Kidney (tissue), 14 donors: ENCODE results near the gene ATP6AP2. TPM values are rescaled to one million over a fixed set of nuclear protein-coding genes. Genes with fewer than 3 reads are reported as not detected.

ENCODE experiments used
- DNase-seq, 5 donors: peaks; one replicate each; pipeline ENCODE4 v3.0.0-alpha.2; 2013 to 2020
- FAIRE-seq: peaks from 2 replicates; lab custom pipeline; 2012; peaks lifted over from hg19 to GRCh38; lab: Jason Lieb, UNC
- H3K27ac ChIP-seq, 2 donors: one replicate each; pipeline ENCODE4 v1.7.0; 2013; ENCODE audit warnings: low read depth in 2 of 2, low read length in 2 of 2, inconsistent platforms in 1 of 2
- H3K27me3 ChIP-seq: one replicate; pipeline ENCODE4 v1.7.1; 2013; ENCODE audit warnings: low read length, inconsistent platforms; ENCODE audit not compliant: control insufficient read depth, insufficient read depth
- H3K36me3 ChIP-seq, 3 donors: one replicate each; pipeline versions ENCODE4 v1.7.0 to v1.7.1; 2013; ENCODE audit warnings: low read length in 3 of 3, control low read depth in 1 of 3, inconsistent platforms in 1 of 3; ENCODE audit not compliant: insufficient read depth in 3 of 3, control insufficient read depth in 2 of 3
- H3K4me1 ChIP-seq, 3 donors: one replicate each; pipeline versions ENCODE4 v1.7.0 to v1.7.1; 2013; ENCODE audit warnings: low read length in 3 of 3, inconsistent platforms in 1 of 3, low read depth in 1 of 3; ENCODE audit not compliant: control insufficient read depth in 2 of 3, insufficient read depth in 2 of 3
- H3K4me3 ChIP-seq, 3 donors: one replicate each; pipeline versions ENCODE4 v1.7.0 to v1.8.1; 2013; ENCODE audit warnings: low read length in 3 of 3, control low read depth in 1 of 3, inconsistent platforms in 1 of 3
- H3K9ac ChIP-seq, 3 donors: one replicate each; pipeline versions ENCODE4 v1.7.0 to v1.7.1; 2013; ENCODE audit warnings: low read length in 3 of 3, control low read depth in 1 of 3, inconsistent platforms in 1 of 3
- H3K9me3 ChIP-seq, 3 donors: one replicate each; pipeline versions ENCODE4 v1.7.0 to v1.7.1; 2013; ENCODE audit warnings: low read length in 3 of 3, control low read depth in 1 of 3, inconsistent platforms in 1 of 3; ENCODE audit not compliant: control insufficient read depth in 2 of 3, insufficient read depth in 1 of 3
- intact Hi-C: fragments of 100-400 bp; cut with DNase I; formaldehyde crosslinking; loops from one replicate; pipeline ENCODE4 v1.11.1; 2022
- polyA plus RNA-seq: library from polyadenylated mRNA; stranded (reverse); fragments of 350-450 nt; fragmentation: Illumina TruSeq; extraction: RNeasy Lipid Tissue Mini Kit (QIAGEN cat#74804); gene quantifications from one replicate; pipeline ENCODE4 v1.2.3, GENCODE V29; 2014; ENCODE audit warnings: low read depth, low replicate concordance; ENCODE audit not compliant: insufficient read depth
- total RNA-seq: library from RNA; stranded (reverse); fragmentation: NEBNext Ultra II Directional; extraction: Animal tissue kit (Norgen Biotek cat#: 25700); gene quantifications from one replicate; pipeline ENCODE4 v1.2.1, GENCODE V29; 2021
- TF ChIP-seq, protein P1 (sequence below): IDR thresholded peaks from 3 replicates; pipeline ENCODE4 v1.5.1; 2012; ENCODE audit warnings: mild to moderate bottlenecking, moderate library complexity, borderline replicate concordance; ENCODE audit not compliant: insufficient read depth; ENCODE audit errors: extremely low read depth
- donor health status: control.
- donor health status: control.
- donor health status: control.
- donor health status: control.
- donor health status: control.
- donor health status: DM: yes; HTN: yes; CAD: no.
- donor health status: Normal renal cell carcinoma (clear cell type).

The ATP6AP2 gene
- total and polyA plus RNA-seq, 2 donors from 2014 or later, result 143 to 164 TPM

DNA sequence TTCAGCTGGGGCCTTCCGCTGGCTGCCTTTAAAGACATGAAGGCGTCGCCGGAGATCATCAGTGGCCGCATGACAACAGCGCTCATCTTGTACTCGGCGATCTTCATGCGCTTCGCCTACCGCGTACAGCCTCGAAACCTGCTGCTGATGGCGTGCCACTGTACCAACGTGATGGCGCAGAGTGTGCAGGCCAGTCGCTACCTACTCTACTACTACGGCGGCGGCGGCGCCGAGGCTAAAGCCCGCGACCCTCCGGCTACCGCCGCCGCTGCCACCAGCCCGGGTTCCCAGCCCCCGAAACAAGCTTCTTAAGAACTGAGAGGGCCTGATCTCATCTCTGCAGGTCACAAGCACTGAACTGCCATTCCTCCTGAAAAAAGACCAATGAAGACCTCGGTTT, 42.9 kb downstream of the ATP6AP2 start:
- Histone ChIP-seq H3K4me3 (no peak overlapping the region), H3K27ac (no peak overlapping the region), H3K9ac (no peak overlapping the region), H3K4me1 (peaks cover 0 to 4% (median 0%) of the 10 kb centered on the region in 3 donors), H3K36me3 (peaks cover 0 to 6% (median 3%) of the 10 kb centered on the region in 3 donors), H3K9me3 (no peaks in the 10 kb centered on the region), H3K27me3 (peaks cover 2% of the 10 kb centered on the region)
- no peak for DNase-seq
- FAIRE-seq, result no peak
- TF ChIP-seq, protein P1, sequence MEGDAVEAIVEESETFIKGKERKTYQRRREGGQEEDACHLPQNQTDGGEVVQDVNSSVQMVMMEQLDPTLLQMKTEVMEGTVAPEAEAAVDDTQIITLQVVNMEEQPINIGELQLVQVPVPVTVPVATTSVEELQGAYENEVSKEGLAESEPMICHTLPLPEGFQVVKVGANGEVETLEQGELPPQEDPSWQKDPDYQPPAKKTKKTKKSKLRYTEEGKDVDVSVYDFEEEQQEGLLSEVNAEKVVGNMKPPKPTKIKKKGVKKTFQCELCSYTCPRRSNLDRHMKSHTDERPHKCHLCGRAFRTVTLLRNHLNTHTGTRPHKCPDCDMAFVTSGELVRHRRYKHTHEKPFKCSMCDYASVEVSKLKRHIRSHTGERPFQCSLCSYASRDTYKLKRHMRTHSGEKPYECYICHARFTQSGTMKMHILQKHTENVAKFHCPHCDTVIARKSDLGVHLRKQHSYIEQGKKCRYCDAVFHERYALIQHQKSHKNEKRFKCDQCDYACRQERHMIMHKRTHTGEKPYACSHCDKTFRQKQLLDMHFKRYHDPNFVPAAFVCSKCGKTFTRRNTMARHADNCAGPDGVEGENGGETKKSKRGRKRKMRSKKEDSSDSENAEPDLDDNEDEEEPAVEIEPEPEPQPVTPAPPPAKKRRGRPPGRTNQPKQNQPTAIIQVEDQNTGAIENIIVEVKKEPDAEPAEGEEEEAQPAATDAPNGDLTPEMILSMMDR, result no peak
- intact Hi-C loops, result no loop called here

DNA sequence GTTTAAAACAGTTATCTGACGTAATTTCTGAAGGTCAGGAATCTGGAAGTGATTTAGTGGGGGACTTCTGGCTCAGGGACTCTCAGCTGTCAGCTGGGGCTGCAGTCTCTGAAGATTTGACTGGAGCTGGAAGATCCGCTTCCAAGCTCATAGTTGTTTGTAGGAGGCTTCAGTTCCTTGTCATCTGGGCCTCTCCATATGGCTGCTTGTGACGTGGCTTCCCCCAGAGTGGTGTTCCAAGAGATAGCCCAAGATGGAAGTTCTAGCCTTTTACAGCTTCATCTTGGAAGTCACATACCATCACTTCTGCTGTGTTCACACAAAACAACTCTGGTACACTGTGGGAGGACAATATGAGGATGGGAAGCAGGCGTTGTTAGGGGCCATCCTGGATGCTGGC, 44.5 kb downstream of the ATP6AP2 start:
- H3K9me3 ChIP-seq, result no peaks in the 10 kb centered on the region
- no peak overlapping the region for H3K4me3 ChIP-seq
- no peak for DNase-seq
- H3K9ac ChIP-seq, result no peak overlapping the region
- peaks cover 4% of the 10 kb centered on the region for H3K27me3 ChIP-seq
- peaks cover 0 to 4% (median 0%) of the 10 kb centered on the region in 3 donors for H3K4me1 ChIP-seq
- intact Hi-C loops, result no loop called here
- no peak overlapping the region for H3K27ac ChIP-seq
- FAIRE-seq, result no peak
- H3K36me3 ChIP-seq, result peaks cover 2 to 6% (median 6%) of the 10 kb centered on the region in 3 donors
- TF ChIP-seq, protein P1, result no peak

DNA sequence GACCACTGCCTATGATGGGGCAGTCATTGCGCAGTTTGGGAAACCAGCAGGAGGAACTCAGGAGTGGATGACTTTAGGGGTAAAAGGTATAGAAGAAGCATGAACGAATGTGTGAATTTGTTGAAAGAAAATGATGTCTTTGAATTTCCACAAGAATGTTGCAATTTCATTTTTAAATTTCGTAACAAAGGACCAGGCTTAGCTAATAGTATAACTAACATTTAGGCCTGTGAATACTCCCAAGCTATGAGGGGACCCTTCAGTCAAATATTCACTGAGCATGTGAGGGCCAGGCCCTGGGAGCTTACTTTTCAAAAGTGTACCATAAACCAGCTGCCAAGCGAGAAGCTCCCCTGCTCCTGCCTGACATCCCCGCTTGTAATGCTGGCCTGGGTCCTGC, 47.7 kb downstream of the ATP6AP2 start:
- no peaks in the 10 kb centered on the region for H3K4me1 ChIP-seq
- FAIRE-seq, result no peak
- TF ChIP-seq, protein P1, result no peak
- H3K9me3 ChIP-seq, result no peaks in the 10 kb centered on the region
- H3K27ac ChIP-seq, result no peak overlapping the region
- DNase-seq, result no peak
- H3K4me3 ChIP-seq, result no peak overlapping the region
- peaks cover 7% of the 10 kb centered on the region for H3K27me3 ChIP-seq
- H3K9ac ChIP-seq, result no peak overlapping the region
- peaks cover 3 to 10% (median 6%) of the 10 kb centered on the region in 3 donors for H3K36me3 ChIP-seq
- intact Hi-C loops, result no loop called here

DNA sequence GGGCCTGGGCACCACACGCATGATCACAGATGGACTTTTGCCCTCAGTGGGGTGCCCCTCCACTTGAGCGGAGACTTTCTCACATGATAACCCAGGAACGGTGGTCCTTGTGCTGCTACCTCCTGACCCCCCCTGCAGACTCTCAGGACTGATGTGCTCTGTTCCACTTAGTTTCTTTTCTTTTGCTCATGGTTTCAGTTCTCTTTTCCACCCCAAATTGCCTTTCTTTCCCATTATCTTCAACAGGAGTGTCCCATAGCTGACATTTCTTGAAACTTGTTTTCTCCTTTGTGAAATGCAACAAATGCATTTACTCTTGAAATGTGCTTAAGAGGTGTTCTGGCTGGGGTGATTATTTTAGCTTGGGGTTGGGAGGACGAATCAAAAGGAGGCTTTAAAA, 51.4 kb downstream of the ATP6AP2 start:
- no peak overlapping the region for H3K27ac ChIP-seq
- TF ChIP-seq, protein P1, result no peak
- peaks cover 5 to 18% (median 13%) of the 10 kb centered on the region in 3 donors for H3K36me3 ChIP-seq
- intact Hi-C loops, result no loop called here
- H3K4me3 ChIP-seq, result no peak overlapping the region
- FAIRE-seq (no peak), DNase-seq (no peak)
- peaks cover 13% of the 10 kb centered on the region for H3K27me3 ChIP-seq
- no peak overlapping the region for H3K9ac ChIP-seq
- H3K4me1 ChIP-seq, result no peaks in the 10 kb centered on the region
- no peaks in the 10 kb centered on the region for H3K9me3 ChIP-seq
